Measurements from ENCODE around the gene CFLAR.

Gene CFLAR

GRCh38 chr2:201216918-201217317 lies 101.0 kb downstream of the CFLAR start:
- DNase-seq (ENCODE audit: low read depth in 2 of 2), result no peak

GRCh38 chr2:201218780-201219179 lies 102.8 kb downstream of the CFLAR start:
- no peak for DNase-seq (ENCODE audit: low read depth in 2 of 2)

- no peak for DNase-seq (ENCODE audit: low read depth in 2 of 2)
Observed at GRCh38 chr2:201219328-201220096, 103.5 kb downstream of the CFLAR start.

GRCh38 chr2:201220102-201220570 lies 104.2 kb downstream of the CFLAR start:
- no peak for DNase-seq (ENCODE audit: low read depth in 2 of 2)

- DNase-seq (ENCODE audit: low read depth in 2 of 2), result no peak
Observed at GRCh38 chr2:201223089-201224073, 107.4 kb downstream of the CFLAR start.
